GM23338 (cell line): ENCODE measurements around the gene LOXL1. TPM values are rescaled to one million over a fixed set of nuclear protein-coding genes. Genes with fewer than 3 reads are reported as not detected.

ENCODE experiments used
- ATAC-seq: fragments of 200-7000 bp; cut with Tn5 transposase; 3 replicates; pipeline ENCODE4 v1.9.1; 2020
- DNase-seq: peaks from one replicate; pipeline ENCODE4 v3.0.0-alpha.2; 2015; ENCODE audit warnings: low spot score
- H2AFZ ChIP-seq: fragments of 200-600 bp; sonication (generic); 2 replicates; pipeline ENCODE4 v1.8.0; 2016; ENCODE audit warnings: antibody characterized with exemption, mild to moderate bottlenecking, moderate library complexity
- H3F3A ChIP-seq: fragments of 200-600 bp; sonication (generic); replicated peaks from 2 replicates; pipeline ENCODE4 v1.8.0; 2017; ENCODE audit warnings: antibody characterized with exemption, mixed run types, low read depth
- H3K27ac ChIP-seq: fragments of 200-600 bp; sonication (generic); 2 replicates; pipeline ENCODE4 v1.6.1; 2016; ENCODE audit warnings: low read depth
- H3K27me3 ChIP-seq: fragments of 200-600 bp; sonication (generic); 2 replicates; pipeline ENCODE4 v1.8.0; 2016; ENCODE audit warnings: mild to moderate bottlenecking, mixed run types, moderate library complexity; ENCODE audit not compliant: insufficient read depth
- H3K36me3 ChIP-seq: fragments of 200-600 bp; sonication (generic); 2 replicates; pipeline ENCODE4 v1.8.0; 2016; ENCODE audit warnings: mild to moderate bottlenecking; ENCODE audit not compliant: insufficient read depth
- H3K4me1 ChIP-seq: fragments of 200-600 bp; sonication (generic); 2 replicates; pipeline ENCODE4 v1.8.0; 2016; ENCODE audit warnings: mild to moderate bottlenecking, moderate library complexity; ENCODE audit not compliant: insufficient read depth
- H3K4me2 ChIP-seq: fragments of 200-600 bp; sonication (generic); 2 replicates; pipeline ENCODE4 v1.7.1; 2017; ENCODE audit warnings: mixed run types
- H3K4me3 ChIP-seq: fragments of 200-600 bp; sonication (generic); 2 replicates; pipeline ENCODE4 v1.6.1; 2016; ENCODE audit warnings: mixed run types
- H3K79me2 ChIP-seq: fragments of 200-600 bp; sonication (generic); replicated peaks from 2 replicates; pipeline ENCODE4 v1.8.0; 2017; ENCODE audit warnings: mild to moderate bottlenecking; ENCODE audit not compliant: insufficient read depth
- H3K9me2 ChIP-seq: fragments of 200-600 bp; sonication (generic); 2 replicates; pipeline ENCODE4 v1.8.0; 2017; ENCODE audit not compliant: insufficient read depth
- H4K20me1 ChIP-seq: fragments of 200-600 bp; sonication (generic); replicated peaks from 2 replicates; pipeline ENCODE4 v1.8.0; 2017; ENCODE audit warnings: mild to moderate bottlenecking; ENCODE audit not compliant: insufficient read depth
- H3K27ac Mint-ChIP-seq: 2 replicates; pipeline ENCODE4 v1.8.0; 2020; ENCODE audit warnings: inconsistent platforms, mild to moderate bottlenecking, moderate library complexity, mixed read lengths
- H3K27me3 Mint-ChIP-seq: 3 replicates; pipeline ENCODE4 v1.8.0; 2022; ENCODE audit warnings: low read depth, mild to moderate bottlenecking, moderate library complexity, mixed read lengths, inconsistent platforms; ENCODE audit not compliant: insufficient read depth, poor library complexity
- H3K36me3 Mint-ChIP-seq: 3 replicates; pipeline ENCODE4 v1.8.0; 2021; ENCODE audit warnings: low read depth, mild to moderate bottlenecking, inconsistent platforms, moderate library complexity, mixed read lengths
- H3K4me1 Mint-ChIP-seq: 3 replicates; pipeline ENCODE4 v1.8.0; 2020; ENCODE audit warnings: mild to moderate bottlenecking, inconsistent platforms, mixed read lengths
- H3K4me3 Mint-ChIP-seq: 3 replicates; pipeline ENCODE4 v1.8.0; 2021; ENCODE audit warnings: moderate library complexity, mild to moderate bottlenecking, inconsistent platforms, mixed read lengths
- H3K9me3 Mint-ChIP-seq: 3 replicates; pipeline ENCODE4 v1.8.0; 2020; ENCODE audit warnings: moderate library complexity, mild to moderate bottlenecking, inconsistent platforms, mixed read lengths
- EZH2 ChIP-seq: fragments of 200-600 bp; sonication (generic); IDR thresholded peaks from one replicate; pipeline ENCODE4 v1.8.0; 2017; ENCODE audit warnings: antibody characterized with exemption, mild to moderate bottlenecking, low read depth; ENCODE audit not compliant: unreplicated experiment
- POLR2AphosphoS5 ChIP-seq: IDR thresholded peaks from 2 replicates; pipeline ENCODE4 v1.6.1; 2016; ENCODE audit warnings: antibody characterized with exemption, low read depth
- ZNF114 ChIP-seq: fragments of 250-450 bp; sonication (Bioruptor Pico); IDR thresholded peaks from 2 replicates; pipeline ENCODE4 v1.5.0; 2020; ENCODE audit warnings: mild to moderate bottlenecking, moderate library complexity
- ZNF331 ChIP-seq: fragments of 250-450 bp; sonication (Bioruptor Pico); IDR thresholded peaks from 2 replicates; pipeline ENCODE4 v1.5.0; 2020; ENCODE audit warnings: low read depth, mild to moderate bottlenecking, moderate library complexity
- polyA plus RNA-seq: library from polyadenylated mRNA; unstranded; fragments of >200 nt; fragmentation: Nextera tagmentation; extraction: Ambion mirVana; gene quantifications from 2 replicates; pipeline ENCODE4 v1.2.1, GENCODE V29; 2016
- total RNA-seq: library from RNA; depleted of rRNA; stranded (reverse); fragments of >200 nt; shearing (Covaris generic); gene quantifications from 2 replicates; pipeline ENCODE4 v1.2.3, GENCODE V29; 2014
- TF ChIP-seq, protein P1 (sequence below): fragments of 250-450 bp; sonication (Bioruptor Pico); IDR thresholded peaks from 2 replicates; pipeline ENCODE4 v1.5.0; 2020; ENCODE audit warnings: mild to moderate bottlenecking, moderate library complexity
- TF ChIP-seq, protein P2 (sequence below): IDR thresholded peaks from 2 replicates; pipeline ENCODE4 v1.6.1; 2016; ENCODE audit warnings: antibody characterized with exemption

Gene LOXL1
- total and polyA plus RNA-seq, 2 experiments from 2014 or later: 6.9 to 10.8 TPM

DNA sequence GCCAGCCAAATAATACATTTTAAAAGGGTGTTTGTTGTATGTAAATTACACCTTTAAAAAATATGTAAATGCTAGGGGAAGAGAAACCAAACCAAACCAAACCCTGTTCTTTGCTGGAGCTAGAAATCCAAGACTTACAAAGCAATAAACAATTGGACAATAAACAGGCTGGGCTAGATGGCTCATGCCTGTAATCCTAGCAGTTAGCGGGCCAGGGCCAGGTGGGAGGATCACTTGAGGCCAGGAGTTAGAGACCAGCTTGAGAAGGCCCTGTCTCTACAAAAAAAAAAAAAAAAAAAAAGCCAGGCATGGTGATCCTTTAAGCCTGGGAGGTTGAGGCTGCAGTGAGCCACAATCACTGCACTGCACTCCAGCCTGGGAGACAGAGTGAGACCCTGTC, 53.4 kb downstream of the LOXL1 start:
- TF ChIP-seq ZNF114 (CRISPR knock-in tag) (no peak), POLR2AphosphoS5 (no peak)
- TF ChIP-seq, protein P1, sequence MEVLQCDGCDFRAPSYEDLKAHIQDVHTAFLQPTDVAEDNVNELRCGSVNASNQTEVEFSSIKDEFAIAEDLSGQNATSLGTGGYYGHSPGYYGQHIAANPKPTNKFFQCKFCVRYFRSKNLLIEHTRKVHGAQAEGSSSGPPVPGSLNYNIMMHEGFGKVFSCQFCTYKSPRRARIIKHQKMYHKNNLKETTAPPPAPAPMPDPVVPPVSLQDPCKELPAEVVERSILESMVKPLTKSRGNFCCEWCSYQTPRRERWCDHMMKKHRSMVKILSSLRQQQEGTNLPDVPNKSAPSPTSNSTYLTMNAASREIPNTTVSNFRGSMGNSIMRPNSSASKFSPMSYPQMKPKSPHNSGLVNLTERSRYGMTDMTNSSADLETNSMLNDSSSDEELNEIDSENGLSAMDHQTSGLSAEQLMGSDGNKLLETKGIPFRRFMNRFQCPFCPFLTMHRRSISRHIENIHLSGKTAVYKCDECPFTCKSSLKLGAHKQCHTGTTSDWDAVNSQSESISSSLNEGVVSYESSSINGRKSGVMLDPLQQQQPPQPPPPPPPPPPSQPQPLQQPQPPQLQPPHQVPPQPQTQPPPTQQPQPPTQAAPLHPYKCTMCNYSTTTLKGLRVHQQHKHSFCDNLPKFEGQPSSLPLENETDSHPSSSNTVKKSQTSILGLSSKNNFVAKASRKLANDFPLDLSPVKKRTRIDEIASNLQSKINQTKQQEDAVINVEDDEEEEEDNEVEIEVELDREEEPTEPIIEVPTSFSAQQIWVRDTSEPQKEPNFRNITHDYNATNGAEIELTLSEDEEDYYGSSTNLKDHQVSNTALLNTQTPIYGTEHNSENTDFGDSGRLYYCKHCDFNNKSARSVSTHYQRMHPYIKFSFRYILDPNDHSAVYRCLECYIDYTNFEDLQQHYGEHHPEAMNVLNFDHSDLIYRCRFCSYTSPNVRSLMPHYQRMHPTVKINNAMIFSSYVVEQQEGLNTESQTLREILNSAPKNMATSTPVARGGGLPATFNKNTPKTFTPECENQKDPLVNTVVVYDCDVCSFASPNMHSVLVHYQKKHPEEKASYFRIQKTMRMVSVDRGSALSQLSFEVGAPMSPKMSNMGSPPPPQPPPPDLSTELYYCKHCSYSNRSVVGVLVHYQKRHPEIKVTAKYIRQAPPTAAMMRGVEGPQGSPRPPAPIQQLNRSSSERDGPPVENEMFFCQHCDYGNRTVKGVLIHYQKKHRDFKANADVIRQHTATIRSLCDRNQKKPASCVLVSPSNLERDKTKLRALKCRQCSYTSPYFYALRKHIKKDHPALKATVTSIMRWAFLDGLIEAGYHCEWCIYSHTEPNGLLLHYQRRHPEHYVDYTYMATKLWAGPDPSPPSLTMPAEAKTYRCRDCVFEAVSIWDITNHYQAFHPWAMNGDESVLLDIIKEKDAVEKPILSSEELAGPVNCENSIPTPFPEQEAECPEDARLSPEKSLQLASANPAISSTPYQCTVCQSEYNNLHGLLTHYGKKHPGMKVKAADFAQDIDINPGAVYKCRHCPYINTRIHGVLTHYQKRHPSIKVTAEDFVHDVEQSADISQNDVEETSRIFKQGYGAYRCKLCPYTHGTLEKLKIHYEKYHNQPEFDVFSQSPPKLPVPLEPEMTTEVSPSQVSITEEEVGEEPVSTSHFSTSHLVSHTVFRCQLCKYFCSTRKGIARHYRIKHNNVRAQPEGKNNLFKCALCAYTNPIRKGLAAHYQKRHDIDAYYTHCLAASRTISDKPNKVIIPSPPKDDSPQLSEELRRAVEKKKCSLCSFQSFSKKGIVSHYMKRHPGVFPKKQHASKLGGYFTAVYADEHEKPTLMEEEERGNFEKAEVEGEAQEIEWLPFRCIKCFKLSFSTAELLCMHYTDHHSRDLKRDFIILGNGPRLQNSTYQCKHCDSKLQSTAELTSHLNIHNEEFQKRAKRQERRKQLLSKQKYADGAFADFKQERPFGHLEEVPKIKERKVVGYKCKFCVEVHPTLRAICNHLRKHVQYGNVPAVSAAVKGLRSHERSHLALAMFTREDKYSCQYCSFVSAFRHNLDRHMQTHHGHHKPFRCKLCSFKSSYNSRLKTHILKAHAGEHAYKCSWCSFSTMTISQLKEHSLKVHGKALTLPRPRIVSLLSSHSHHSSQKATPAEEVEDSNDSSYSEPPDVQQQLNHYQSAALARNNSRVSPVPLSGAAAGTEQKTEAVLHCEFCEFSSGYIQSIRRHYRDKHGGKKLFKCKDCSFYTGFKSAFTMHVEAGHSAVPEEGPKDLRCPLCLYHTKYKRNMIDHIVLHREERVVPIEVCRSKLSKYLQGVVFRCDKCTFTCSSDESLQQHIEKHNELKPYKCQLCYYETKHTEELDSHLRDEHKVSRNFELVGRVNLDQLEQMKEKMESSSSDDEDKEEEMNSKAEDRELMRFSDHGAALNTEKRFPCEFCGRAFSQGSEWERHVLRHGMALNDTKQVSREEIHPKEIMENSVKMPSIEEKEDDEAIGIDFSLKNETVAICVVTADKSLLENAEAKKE (CRISPR knock-in tag): no peak
- ATAC-seq: no peak
- no peaks in the 10 kb centered on the region; the same call in 2 of the 3 replicates for H3K36me3 Mint-ChIP-seq

DNA sequence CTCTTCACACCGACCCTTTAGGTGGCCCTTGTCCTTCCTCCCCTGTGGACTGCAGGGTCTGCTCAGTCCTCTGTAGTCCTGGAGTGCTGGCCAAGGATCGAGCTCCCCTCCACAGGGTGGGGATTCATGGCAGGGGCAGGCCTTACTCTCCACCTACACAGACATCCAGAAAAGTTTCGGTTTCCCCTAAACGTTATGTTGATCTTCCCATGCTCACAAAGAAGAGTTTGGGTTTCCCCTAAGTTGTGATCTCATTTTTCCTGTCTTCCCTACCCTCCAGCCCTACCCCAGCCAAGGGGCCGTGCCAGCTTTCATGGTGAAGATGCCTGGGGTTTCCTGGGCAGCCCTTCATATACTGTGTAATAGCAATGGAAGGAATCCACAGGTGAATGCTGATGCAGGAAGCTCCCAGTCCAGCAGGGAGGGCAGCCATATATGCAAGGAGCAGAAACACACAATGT, 55.5 kb downstream of the LOXL1 start:
- H3K36me3 ChIP-seq: no peaks in the 10 kb centered on the region
- Mint-ChIP-seq H3K4me3 (no peak overlapping the region), H3K36me3 (no peaks in the 10 kb centered on the region; the same call in 2 of the 3 replicates), H3K4me1 (no peaks in the 10 kb centered on the region; the same call in 2 of the 3 replicates), H3K27ac (no peak overlapping the region), H3K9me3 (no peaks in the 10 kb centered on the region), H3K27me3 (peaks cover 8% of the 10 kb centered on the region)
- no peaks in the 10 kb centered on the region for H4K20me1 ChIP-seq
- H3K27me3 ChIP-seq: no peaks in the 10 kb centered on the region
- H3K79me2 ChIP-seq: no peaks in the 10 kb centered on the region
- H2AFZ ChIP-seq: no peak overlapping the region
- H3F3A ChIP-seq: no peaks in the 10 kb centered on the region
- ATAC-seq (no peak), DNase-seq (no peak)
- H3K4me2 ChIP-seq: no peak overlapping the region
- TF ChIP-seq ZNF331 (CRISPR knock-in tag) (no peak), EZH2 (no peak), ZNF114 (CRISPR knock-in tag) (no peak)
- TF ChIP-seq, protein P2, sequence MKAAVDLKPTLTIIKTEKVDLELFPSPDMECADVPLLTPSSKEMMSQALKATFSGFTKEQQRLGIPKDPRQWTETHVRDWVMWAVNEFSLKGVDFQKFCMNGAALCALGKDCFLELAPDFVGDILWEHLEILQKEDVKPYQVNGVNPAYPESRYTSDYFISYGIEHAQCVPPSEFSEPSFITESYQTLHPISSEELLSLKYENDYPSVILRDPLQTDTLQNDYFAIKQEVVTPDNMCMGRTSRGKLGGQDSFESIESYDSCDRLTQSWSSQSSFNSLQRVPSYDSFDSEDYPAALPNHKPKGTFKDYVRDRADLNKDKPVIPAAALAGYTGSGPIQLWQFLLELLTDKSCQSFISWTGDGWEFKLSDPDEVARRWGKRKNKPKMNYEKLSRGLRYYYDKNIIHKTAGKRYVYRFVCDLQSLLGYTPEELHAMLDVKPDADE: no peak
- H3K27ac ChIP-seq: no peak overlapping the region
- no peak overlapping the region for H3K4me3 ChIP-seq
- H3K9me2 ChIP-seq: no peaks in the 10 kb centered on the region
- no peaks in the 10 kb centered on the region for H3K4me1 ChIP-seq

More for the DNA sequence above, 53.4 kb downstream of the LOXL1 start:
- Histone ChIP-seq H3K9me2 (no peaks in the 10 kb centered on the region), H3F3A (no peaks in the 10 kb centered on the region), H3K27ac (no peak overlapping the region), H2AFZ (no peak overlapping the region), H3K4me3 (no peak overlapping the region), H3K4me1 (no peaks in the 10 kb centered on the region), H3K79me2 (no peaks in the 10 kb centered on the region), H4K20me1 (no peaks in the 10 kb centered on the region), H3K36me3 (no peaks in the 10 kb centered on the region), H3K27me3 (no peaks in the 10 kb centered on the region), H3K4me2 (no peak overlapping the region)
- no peaks in the 10 kb centered on the region for H3K9me3 Mint-ChIP-seq
- no peaks in the 10 kb centered on the region; the same call in 2 of the 3 replicates for H3K4me1 Mint-ChIP-seq
- no peak overlapping the region for H3K27ac Mint-ChIP-seq
- no peak overlapping the region for H3K4me3 Mint-ChIP-seq
- no peak for DNase-seq
- H3K27me3 Mint-ChIP-seq: peaks cover 5% of the 10 kb centered on the region
